Fibroblast of lung (primary cell): Measurements from ENCODE around the gene ALOXE3. TPM values are rescaled to one million over a fixed set of nuclear protein-coding genes. Genes with fewer than 3 reads are reported as not detected.

Experiments
- DNase-seq, 2 donors: peaks; one replicate each; pipeline versions ENCODE4 v3.0.0 to v3.0.0-alpha.2; 2010; ENCODE audit warnings: low read depth in 2 of 2
- H2AFZ ChIP-seq: 2 replicates; pipeline ENCODE4 v1.5.1; 2012; ENCODE audit warnings: low read length, control low read depth, inconsistent platforms
- H3K27ac ChIP-seq: 2 replicates; pipeline ENCODE4 v1.5.1; 2011; ENCODE audit warnings: low read length, control low read depth; ENCODE audit not compliant: insufficient read depth
- H3K27me3 ChIP-seq: 2 replicates; pipeline ENCODE4 v1.5.1; 2011; ENCODE audit warnings: mild to moderate bottlenecking, low read length; ENCODE audit not compliant: control insufficient read depth, insufficient read depth
- H3K36me3 ChIP-seq: 2 replicates; pipeline ENCODE4 v1.5.1; 2011; ENCODE audit warnings: low read length; ENCODE audit not compliant: control insufficient read depth, insufficient read depth
- H3K4me1 ChIP-seq: 2 replicates; pipeline ENCODE4 v1.5.1; 2011; ENCODE audit warnings: low read length; ENCODE audit not compliant: control insufficient read depth, insufficient read depth; ENCODE audit errors: extremely low read depth
- H3K4me2 ChIP-seq: 2 replicates; pipeline ENCODE4 v1.5.1; 2011; ENCODE audit warnings: low read length, control low read depth; ENCODE audit not compliant: insufficient read depth; ENCODE audit errors: extremely low read depth
- H3K4me3 ChIP-seq, 4 experiments: fragments of 200-600 bp in 1 of 4; sonication (generic) in 1 of 4; replicated peaks in 1 of 4; 2 replicates each; pipeline ENCODE4 v1.5.1; 2011 to 2016; ENCODE audit warnings: low read length in 4 of 4, low read depth in 3 of 4, mild to moderate bottlenecking in 3 of 4, control low read depth in 2 of 4, inconsistent platforms in 1 of 4, mixed read lengths in 1 of 4; ENCODE audit not compliant: insufficient read depth in 1 of 4; ENCODE audit errors: control extremely low read depth in 1 of 4
- H3K79me2 ChIP-seq: 2 replicates; pipeline ENCODE4 v1.5.1; 2012; ENCODE audit warnings: mild to moderate bottlenecking, low read length, inconsistent platforms; ENCODE audit not compliant: control insufficient read depth, insufficient read depth
- H3K9ac ChIP-seq: 2 replicates; pipeline ENCODE4 v1.5.1; 2011; ENCODE audit warnings: mild to moderate bottlenecking, low read length, control low read depth; ENCODE audit not compliant: insufficient read depth
- H3K9me3 ChIP-seq: 2 replicates; pipeline ENCODE4 v1.5.1; 2012; ENCODE audit warnings: low read depth, low read length; ENCODE audit not compliant: control insufficient read depth, insufficient read depth
- H4K20me1 ChIP-seq: 2 replicates; pipeline ENCODE4 v1.5.1; 2011; ENCODE audit warnings: low read length; ENCODE audit not compliant: control insufficient read depth, insufficient read depth; ENCODE audit errors: extremely low read depth
- CTCF ChIP-seq, 2 donors: IDR thresholded peaks in 1 of 2; conservative IDR thresholded peaks in 1 of 2; 1 replicate in 1 of 2; 2 replicates in 1 of 2; pipeline ENCODE4 v1.5.1; 2011 to 2012; ENCODE audit warnings: low read length in 2 of 2, control low read depth in 1 of 2, inconsistent platforms in 1 of 2, low read depth in 1 of 2, mild to moderate bottlenecking in 1 of 2
- EZH2 ChIP-seq: IDR thresholded peaks from 2 replicates; pipeline ENCODE4 v1.5.1; 2012; ENCODE audit warnings: low read length, control low read depth, mild to moderate bottlenecking; ENCODE audit errors: missing control alignments
- polyA plus RNA-seq, 2 donors: library from polyadenylated mRNA; depleted of rRNA in 1 of 2; stranded (reverse) in 1 of 2; unstranded in 1 of 2; fragments of >200 nt; gene quantifications; 2 replicates each; pipeline ENCODE4 v1.2.1, GENCODE V29; 2011 to 2012; ENCODE audit warnings: missing spikeins in 1 of 2
- total RNA-seq: library from RNA; depleted of rRNA; stranded (reverse); fragments of >200 nt; gene quantifications from 2 replicates; pipeline ENCODE4 v1.2.1, GENCODE V29; 2014

Gene ALOXE3
- total and polyA plus RNA-seq, 2 donors (not counting 1 experiment from before 2014, with no cell fraction given): 0.01 TPM; not detected in 1

GRCh38 chr17:8048236-8048635 is 70.1 kb downstream of the ALOXE3 start:
- no peaks in the 10 kb centered on the region for H3K9me3 ChIP-seq
- no peak overlapping the region for H3K9ac ChIP-seq
- H4K20me1 ChIP-seq: no peaks in the 10 kb centered on the region
- H3K4me1 ChIP-seq: no peaks in the 10 kb centered on the region
- TF ChIP-seq EZH2 (no peak), CTCF (conservative IDR thresholded peaks at IDR 0.05 in 1 of 2, IDR thresholded peaks at IDR 0.05 in 1 of 2; ENCODE audit: low read depth in 1 of 2, low read length in 2 of 2) (no peak)
- no peak overlapping the region for H3K4me2 ChIP-seq
- no peak for DNase-seq
- no peaks in the 10 kb centered on the region for H3K36me3 ChIP-seq
- H3K4me3 ChIP-seq: no peak overlapping the region
- H3K27me3 ChIP-seq: peaks cover 6% of the 10 kb centered on the region
- H3K27ac ChIP-seq: no peak overlapping the region
- no peak overlapping the region for H2AFZ ChIP-seq
- no peaks in the 10 kb centered on the region for H3K79me2 ChIP-seq

GRCh38 chr17:8047769-8048110 is 70.6 kb downstream of the ALOXE3 start:
- no peak overlapping the region for H3K9ac ChIP-seq
- H3K79me2 ChIP-seq: no peaks in the 10 kb centered on the region
- no peak overlapping the region for H3K4me3 ChIP-seq
- H2AFZ ChIP-seq: no peak overlapping the region
- H3K36me3 ChIP-seq: no peaks in the 10 kb centered on the region
- H4K20me1 ChIP-seq: no peaks in the 10 kb centered on the region
- no peaks in the 10 kb centered on the region for H3K4me1 ChIP-seq
- no peaks in the 10 kb centered on the region for H3K9me3 ChIP-seq
- no peak overlapping the region for H3K4me2 ChIP-seq
- peaks cover 6% of the 10 kb centered on the region for H3K27me3 ChIP-seq
- no peak overlapping the region for H3K27ac ChIP-seq
- no peak for DNase-seq
- no peak for TF ChIP-seq EZH2

- Histone ChIP-seq H3K9ac (no peak overlapping the region), H3K4me1 (no peaks in the 10 kb centered on the region), H2AFZ (no peak overlapping the region), H3K9me3 (no peaks in the 10 kb centered on the region), H3K27ac (no peak overlapping the region), H3K4me2 (no peak overlapping the region), H3K27me3 (peaks cover 6% of the 10 kb centered on the region), H3K79me2 (no peaks in the 10 kb centered on the region), H3K36me3 (no peaks in the 10 kb centered on the region), H4K20me1 (no peaks in the 10 kb centered on the region), H3K4me3 (no peak overlapping the region)
- no peak for DNase-seq
- no peak for TF ChIP-seq CTCF (conservative IDR thresholded peaks at IDR 0.05 in 1 of 2, IDR thresholded peaks at IDR 0.05 in 1 of 2; ENCODE audit: low read depth in 1 of 2, low read length in 2 of 2)
- TF ChIP-seq EZH2: no peak
These were observed 71.2 kb downstream of the ALOXE3 start for GRCh38 chr17:8046929-8047768.
